HEK293 (cell line): ENCODE results near the gene CEMP1.

Experiments
- CTCF ChIA-PET: fragments of 350-600 bp; formaldehyde crosslinking; extraction: SDS; loops from one replicate; lab custom pipeline; 2021; ENCODE audit warnings: antibody characterized with exemption; lab: Yijun Ruan, JAX
- POLR2A ChIA-PET: fragments of 300-600 bp; formaldehyde crosslinking; extraction: SDS; loops from one replicate; lab custom pipeline; 2020; ENCODE audit warnings: antibody characterized with exemption, inconsistent platforms; lab: Yijun Ruan, JAX
- H3K27ac ChIP-seq: fragments of 200-500 bp; sonication (Bioruptor generic); 2 replicates; pipeline ENCODE4 v1.5.1; 2014; ENCODE audit warnings: low read depth, low read length, control low read depth, inconsistent platforms; ENCODE audit errors: extremely low read depth
- H3K36me3 ChIP-seq, 2 experiments: fragments of 200-500 bp in 1 of 2; sonication (Bioruptor generic) in 1 of 2; 1 replicate in 1 of 2; 2 replicates in 1 of 2; pipeline ENCODE4 v1.5.1; 2014 to 2017; ENCODE audit warnings: inconsistent platforms in 2 of 2, low read length in 2 of 2; ENCODE audit not compliant: control insufficient read depth in 2 of 2, insufficient read depth in 1 of 2
- H3K4me1 ChIP-seq: fragments of 200-500 bp; sonication (Bioruptor generic); 2 replicates; pipeline ENCODE4 v1.5.1; 2014; ENCODE audit warnings: mild to moderate bottlenecking, low read length, inconsistent platforms; ENCODE audit not compliant: control insufficient read depth, insufficient read depth
- H3K4me3 ChIP-seq: 2 replicates; pipeline ENCODE4 v1.5.1; 2011; ENCODE audit warnings: low read depth, mild to moderate bottlenecking, control low read depth, low read length, moderate library complexity
- H3K9me3 ChIP-seq: fragments of 200-500 bp; sonication (Bioruptor generic); 2 replicates; pipeline ENCODE4 v1.5.1; 2014; ENCODE audit warnings: low read depth, low read length, inconsistent platforms; ENCODE audit not compliant: control insufficient read depth, insufficient read depth
- BCL11A ChIP-seq: fragments of 450-650 bp; formaldehyde crosslinking; IDR thresholded peaks from 2 replicates; pipeline ENCODE4 v1.5.1; 2016; ENCODE audit warnings: low read depth, missing biosample characterization, missing genetic modification characterization
- BCL6B ChIP-seq: fragments of 450-650 bp; formaldehyde crosslinking; IDR thresholded peaks from 2 replicates; pipeline ENCODE4 v1.5.1; 2017; ENCODE audit warnings: missing biosample characterization, missing genetic modification characterization
- HIC1 ChIP-seq: fragments of 450-650 bp; formaldehyde crosslinking; IDR thresholded peaks from 2 replicates; pipeline ENCODE4 v1.5.1; 2016; ENCODE audit warnings: missing biosample characterization, missing genetic modification characterization
- KLF7 ChIP-seq: fragments of 450-650 bp; formaldehyde crosslinking; IDR thresholded peaks from 2 replicates; pipeline ENCODE4 v1.5.1; 2016; ENCODE audit warnings: missing biosample characterization, missing genetic modification characterization, borderline replicate concordance
- KLF9 ChIP-seq: fragments of 450-650 bp; formaldehyde crosslinking; IDR thresholded peaks from 2 replicates; pipeline ENCODE4 v1.5.1; 2016; ENCODE audit warnings: missing biosample characterization, missing genetic modification characterization, low read depth
- MYNN ChIP-seq: fragments of 450-650 bp; formaldehyde crosslinking; IDR thresholded peaks from 2 replicates; pipeline ENCODE4 v1.5.1; 2016; ENCODE audit warnings: missing biosample characterization, missing genetic modification characterization, borderline replicate concordance
- PRDM10 ChIP-seq: fragments of 450-650 bp; formaldehyde crosslinking; IDR thresholded peaks from 2 replicates; pipeline ENCODE4 v1.5.1; 2016; ENCODE audit warnings: missing biosample characterization, missing genetic modification characterization
- RBAK ChIP-seq: fragments of 450-650 bp; formaldehyde crosslinking; IDR thresholded peaks from 2 replicates; pipeline ENCODE4 v1.5.1; 2016; ENCODE audit warnings: missing biosample characterization, missing genetic modification characterization
- REPIN1 ChIP-seq: fragments of 450-650 bp; formaldehyde crosslinking; IDR thresholded peaks from 2 replicates; pipeline ENCODE4 v1.5.1; 2017; ENCODE audit warnings: missing biosample characterization, missing genetic modification characterization, low read depth
- SP3 ChIP-seq: fragments of 450-650 bp; formaldehyde crosslinking; IDR thresholded peaks from 2 replicates; pipeline ENCODE4 v1.5.1; 2016; ENCODE audit warnings: missing biosample characterization, missing genetic modification characterization
- ZBTB17 ChIP-seq: fragments of 450-650 bp; formaldehyde crosslinking; IDR thresholded peaks from 2 replicates; pipeline ENCODE4 v1.5.1; 2016; ENCODE audit warnings: missing biosample characterization, missing genetic modification characterization
- ZBTB8A ChIP-seq: fragments of 450-650 bp; formaldehyde crosslinking; IDR thresholded peaks from 2 replicates; pipeline ENCODE4 v1.5.1; 2016; ENCODE audit warnings: missing biosample characterization, missing genetic modification characterization
- ZFHX2 ChIP-seq: fragments of 450-650 bp; formaldehyde crosslinking; conservative IDR thresholded peaks from 2 replicates; pipeline ENCODE4 v1.5.1; 2016; ENCODE audit warnings: missing biosample characterization, missing genetic modification characterization
- ZFP37 ChIP-seq: fragments of 450-650 bp; formaldehyde crosslinking; IDR thresholded peaks from 2 replicates; pipeline ENCODE4 v1.5.1; 2016; ENCODE audit warnings: missing biosample characterization, missing genetic modification characterization
- ZFP41 ChIP-seq: fragments of 450-650 bp; formaldehyde crosslinking; IDR thresholded peaks from 2 replicates; pipeline ENCODE4 v1.5.1; 2016; ENCODE audit warnings: missing biosample characterization, missing genetic modification characterization, borderline replicate concordance
- ZIC2 ChIP-seq: fragments of 450-650 bp; formaldehyde crosslinking; IDR thresholded peaks from 2 replicates; pipeline ENCODE4 v1.5.1; 2016; ENCODE audit warnings: missing biosample characterization, missing genetic modification characterization
- ZNF175 ChIP-seq: fragments of 450-650 bp; formaldehyde crosslinking; IDR thresholded peaks from 2 replicates; pipeline ENCODE4 v1.5.1; 2016; ENCODE audit warnings: missing biosample characterization, missing genetic modification characterization
- ZNF211 ChIP-seq: fragments of 450-650 bp; formaldehyde crosslinking; IDR thresholded peaks from 2 replicates; pipeline ENCODE4 v1.5.1; 2016; ENCODE audit warnings: low read depth, missing biosample characterization, missing genetic modification characterization
- ZNF23 ChIP-seq: fragments of 450-650 bp; formaldehyde crosslinking; IDR thresholded peaks from 2 replicates; pipeline ENCODE4 v1.5.1; 2016; ENCODE audit warnings: missing biosample characterization, missing genetic modification characterization, borderline replicate concordance
- ZNF354C ChIP-seq: fragments of 450-650 bp; formaldehyde crosslinking; IDR thresholded peaks from 2 replicates; pipeline ENCODE4 v1.5.1; 2016; ENCODE audit warnings: missing biosample characterization, missing genetic modification characterization, low read depth, borderline replicate concordance
- ZNF37A ChIP-seq: fragments of 450-650 bp; IDR thresholded peaks from 2 replicates; pipeline ENCODE4 v1.5.1; 2018; ENCODE audit warnings: missing biosample characterization, missing genetic modification characterization
- ZNF391 ChIP-seq: fragments of 450-650 bp; formaldehyde crosslinking; IDR thresholded peaks from 2 replicates; pipeline ENCODE4 v1.5.1; 2016; ENCODE audit warnings: low read depth, missing biosample characterization, missing genetic modification characterization, borderline replicate concordance
- ZNF629 ChIP-seq: fragments of 450-650 bp; formaldehyde crosslinking; IDR thresholded peaks from 2 replicates; pipeline ENCODE4 v1.5.1; 2017; ENCODE audit warnings: missing biosample characterization, missing genetic modification characterization
- ZNF645 ChIP-seq: fragments of 450-650 bp; formaldehyde crosslinking; IDR thresholded peaks from 2 replicates; pipeline ENCODE4; 2016; ENCODE audit warnings: missing biosample characterization, missing genetic modification characterization
- ZNF658 ChIP-seq: fragments of 450-650 bp; formaldehyde crosslinking; IDR thresholded peaks from 2 replicates; pipeline ENCODE4; 2016; ENCODE audit warnings: missing biosample characterization, missing genetic modification characterization
- ZNF768 ChIP-seq: fragments of 450-650 bp; formaldehyde crosslinking; IDR thresholded peaks from 2 replicates; pipeline ENCODE4 v1.5.1; 2018; ENCODE audit warnings: missing biosample characterization, mild to moderate bottlenecking, missing genetic modification characterization
- ZNF791 ChIP-seq: fragments of 450-650 bp; formaldehyde crosslinking; IDR thresholded peaks from 2 replicates; pipeline ENCODE4 v1.5.1; 2016; ENCODE audit warnings: missing biosample characterization, missing genetic modification characterization
- ZNF830 ChIP-seq: fragments of 450-650 bp; IDR thresholded peaks from 2 replicates; pipeline ENCODE4 v1.5.0; 2018; ENCODE audit warnings: missing biosample characterization, missing genetic modification characterization, low read depth, mild to moderate bottlenecking, moderate library complexity
- ZNF837 ChIP-seq: fragments of 450-650 bp; formaldehyde crosslinking; IDR thresholded peaks from 2 replicates; pipeline ENCODE4 v1.5.1; 2016; ENCODE audit warnings: missing biosample characterization, missing genetic modification characterization
- ZSCAN16 ChIP-seq: fragments of 450-650 bp; formaldehyde crosslinking; IDR thresholded peaks from 2 replicates; pipeline ENCODE4 v1.5.1; 2016; ENCODE audit warnings: missing biosample characterization, missing genetic modification characterization

The CEMP1 gene

DNA sequence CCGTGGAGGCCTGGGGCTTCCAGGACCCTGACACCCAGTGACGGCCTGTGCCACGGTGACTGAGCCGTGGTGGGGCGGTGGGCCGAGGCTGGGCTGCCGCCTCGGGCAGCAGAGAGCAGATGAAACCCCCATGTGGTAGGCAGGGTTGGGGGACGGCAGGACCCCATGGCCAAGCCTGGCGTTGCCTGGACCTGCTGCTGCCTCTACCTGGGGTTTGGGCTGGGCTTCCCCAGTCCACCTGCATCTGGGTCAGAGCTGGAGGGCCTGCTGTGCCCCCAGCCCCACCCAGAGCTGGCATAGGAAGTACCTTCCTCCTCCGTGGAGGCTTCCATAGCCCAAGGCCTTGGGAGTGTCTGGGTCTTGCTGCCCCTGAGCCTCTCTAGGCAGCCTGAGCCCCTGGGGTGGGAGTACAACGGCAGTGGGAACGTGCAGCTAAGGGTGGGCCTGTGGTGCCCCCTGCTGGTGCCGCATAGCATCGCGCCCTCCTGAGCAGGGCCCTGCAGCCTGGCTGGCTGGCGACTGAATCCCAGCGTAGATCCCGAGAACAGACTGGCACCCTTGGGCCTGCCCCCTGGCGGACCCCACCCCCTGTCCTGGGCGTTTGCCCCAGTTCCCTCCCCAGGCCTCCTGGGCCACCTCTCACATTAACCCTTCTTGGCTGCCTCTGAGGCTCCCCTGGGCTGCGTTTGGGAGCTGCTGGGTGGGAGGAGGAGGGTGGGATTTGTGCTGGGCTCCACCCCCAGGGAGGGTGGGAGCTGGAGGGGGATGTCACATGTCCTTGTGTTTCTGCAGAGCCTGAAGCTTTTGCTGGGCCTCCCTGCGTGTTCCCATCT lies 30.1 kb downstream of the CEMP1 start:
- peak overlapping the region; percentile 27 for H3K4me3 ChIP-seq
- ChIA-PET CTCF (interaction anchor here (0.6 to 2.6 kb wide), 37 partner anchors 8 to 372 kb away, joined by 3 to 28 read pairs (median 4); partner anchors contain the start of genes ABCA3, ATP6V0C, CASKIN1 and CEMP1), POLR2A (interaction anchor here (0.7 to 2.1 kb wide), 16 partner anchors 12 to 346 kb away, joined by 3 to 27 read pairs (median 5); partner anchors contain the start of genes AMDHD2, ATP6V0C, CCNF and DNASE1L2)
- peaks cover 7% of the 10 kb centered on the region for H3K4me1 ChIP-seq
- peaks cover 0 to 37% of the 10 kb centered on the region in 2 experiments; a peak in 1 of 3 replicates for H3K36me3 ChIP-seq
- no peaks in the 10 kb centered on the region for H3K9me3 ChIP-seq
- H3K27ac ChIP-seq: no peak overlapping the region
- no peak for TF ChIP-seq REPIN1 (tag by site-specific recombination)
- TF ChIP-seq ZSCAN16 (tag by site-specific recombination): no peak
- no peak for TF ChIP-seq ZNF23
- peak; percentile 64; the same call in 1 of the 2 replicates for TF ChIP-seq KLF9
- no peak for TF ChIP-seq ZNF354C (tag by site-specific recombination)
- no peak for TF ChIP-seq ZNF645 (tag by site-specific recombination)
- TF ChIP-seq ZNF791: no peak
- TF ChIP-seq ZNF175 (tag by site-specific recombination): no peak
- TF ChIP-seq ZNF211 (tag by site-specific recombination): no peak
- TF ChIP-seq SP3 (tag by site-specific recombination): peak; percentile 88
- TF ChIP-seq ZNF837 (tag by site-specific recombination): no peak
- peak; percentile 63 for TF ChIP-seq ZFHX2 (tag by site-specific recombination)
- no peak for TF ChIP-seq RBAK
- peak; percentile 75 for TF ChIP-seq ZBTB8A (tag by site-specific recombination)
- peak; percentile 77 for TF ChIP-seq HIC1 (tag by site-specific recombination)
- TF ChIP-seq ZFP37 (tag by site-specific recombination): no peak
- no peak for TF ChIP-seq BCL11A (tag by site-specific recombination)
- no peak for TF ChIP-seq ZNF37A (tag by site-specific recombination)
- TF ChIP-seq ZNF391 (tag by site-specific recombination): peak; percentile 83; the same call in 1 of the 2 replicates
- TF ChIP-seq MYNN (tag by site-specific recombination): no peak
- TF ChIP-seq ZNF768 (tag by site-specific recombination): no peak
- peak; percentile 70 for TF ChIP-seq PRDM10
- peak; percentile 76 for TF ChIP-seq ZIC2 (tag by site-specific recombination)
- TF ChIP-seq BCL6B (tag by site-specific recombination): no peak
- no peak for TF ChIP-seq KLF7 (tag by site-specific recombination)
- peak; percentile 54 for TF ChIP-seq ZNF629 (tag by site-specific recombination)
- TF ChIP-seq ZNF830 (tag by site-specific recombination): no peak
- TF ChIP-seq ZFP41 (tag by site-specific recombination): no peak
- TF ChIP-seq ZBTB17: peak; percentile 79
- no peak for TF ChIP-seq ZNF658
